ENCODE data around the gene PI4KA.

The PI4KA gene

GRCh38 chr22:20765938-20766337, 92.7 kb downstream of the PI4KA start:
- intact Hi-C loops (cut with DNase I): no loop called here
- no peak for DNase-seq

- DNase-seq: no peak
- intact Hi-C loops (cut with DNase I): no loop called here
Measured at GRCh38 chr22:20764729-20765128, 93.9 kb downstream of the PI4KA start.

GRCh38 chr22:20764471-20764720, 94.2 kb downstream of the PI4KA start:
- no peak for DNase-seq
- intact Hi-C loops (cut with DNase I): no loop called here

- intact Hi-C loops (cut with DNase I): no loop called here
- DNase-seq: no peak
Measured at GRCh38 chr22:20763630-20764470, 94.8 kb downstream of the PI4KA start.

- intact Hi-C loops (cut with DNase I): no loop called here
Measured at GRCh38 chr22:20762233-20762796, 96.3 kb downstream of the PI4KA start.

GRCh38 chr22:20761536-20761935, 97.1 kb downstream of the PI4KA start:
- no peak for DNase-seq
- intact Hi-C loops (cut with DNase I): no loop called here

More at GRCh38 chr22:20762233-20762796, 96.3 kb downstream of the PI4KA start:
- no peak for DNase-seq

GRCh38 chr22:20760084-20760483, 98.5 kb downstream of the PI4KA start:
- intact Hi-C loops (cut with DNase I): no loop called here

GRCh38 chr22:20758688-20759087, 99.9 kb downstream of the PI4KA start:
- DNase-seq: no peak
- intact Hi-C loops (cut with DNase I): no loop called here

More at GRCh38 chr22:20760084-20760483, 98.5 kb downstream of the PI4KA start:
- DNase-seq: no peak

GRCh38 chr22:20756846-20757245, 101.8 kb downstream of the PI4KA start:
- peak in 6 of 42 donors; percentile 26 to 63 (median 40) for DNase-seq
- intact Hi-C loops (cut with DNase I): no loop called here

- intact Hi-C loops (cut with DNase I): no loop called here
- DNase-seq: no peak
Measured at GRCh38 chr22:20752873-20753272, 105.7 kb downstream of the PI4KA start.

- intact Hi-C loops (cut with DNase I): no loop called here
- no peak for DNase-seq
Measured at GRCh38 chr22:20752104-20752741, 106.4 kb downstream of the PI4KA start.

- peak; percentile 26 to 87 (median 66) for DNase-seq
- intact Hi-C loops (cut with DNase I): no loop called here
Measured at GRCh38 chr22:20751185-20751851, 107.3 kb downstream of the PI4KA start.

GRCh38 chr22:20750461-20751184, 108.0 kb downstream of the PI4KA start:
- intact Hi-C loops (cut with DNase I): no loop called here
- peak in 41 of 42 donors; percentile 25 to 87 (median 68) for DNase-seq

- intact Hi-C loops (cut with DNase I): no loop called here
- peak in 1 of 42 donors; percentile 15 for DNase-seq
Measured at GRCh38 chr22:20749453-20749852, 109.2 kb downstream of the PI4KA start.

- intact Hi-C loops (cut with DNase I): no loop called here
- peak in 4 of 42 donors; percentile 39 to 65 (median 47) for DNase-seq
Measured at GRCh38 chr22:20748731-20749428, 109.7 kb downstream of the PI4KA start.

- intact Hi-C loops (cut with DNase I): no loop called here
- DNase-seq: no peak
Measured at GRCh38 chr22:20748082-20748481, 110.5 kb downstream of the PI4KA start.

GRCh38 chr22:20747223-20747622, 111.4 kb downstream of the PI4KA start:
- DNase-seq: no peak
- intact Hi-C loops (cut with DNase I): no loop called here

GRCh38 chr22:20746431-20747189, 112.0 kb downstream of the PI4KA start:
- DNase-seq: no peak
- intact Hi-C loops (cut with DNase I): no loop called here

All from head of caudate nucleus (tissue), 42 donors.